ENCODE data around the gene APOL3. TPM values are rescaled to one million over a fixed set of nuclear protein-coding genes. Genes with fewer than 3 reads are reported as not detected.
"Not testable (repeated sequence)": the region's sequence is repeated elsewhere in the genome, so short reads cannot be mapped to it uniquely, and the experiment has no call there.

Gene APOL3
- total and polyA plus RNA-seq, 3 donors from 2014 or later: 10.6 to 20.9 (median 13.6) TPM

DNA sequence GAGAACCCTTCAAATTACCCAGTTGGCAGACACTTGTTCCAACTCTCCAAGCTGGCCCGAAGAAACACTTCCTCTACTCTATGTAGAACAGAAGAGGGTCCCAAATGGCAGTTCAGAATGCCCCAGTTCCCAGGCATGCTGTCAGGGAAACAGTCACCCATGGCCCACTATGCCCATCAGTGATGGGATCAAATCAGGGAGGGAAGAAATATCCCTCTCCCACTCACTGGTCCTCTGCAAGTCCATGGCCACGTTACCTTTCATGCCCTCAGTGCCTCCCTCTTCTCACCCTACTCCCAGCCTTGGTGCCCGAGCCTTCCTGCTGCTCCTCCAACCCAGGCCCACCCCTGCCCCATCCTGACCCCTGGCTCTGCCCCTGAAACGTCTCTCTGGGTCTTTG lies 16.6 kb downstream of the APOL3 start:
- Histone ChIP-seq H3K36me3 (ENCODE audit: low read depth, missing control alignments) (no peaks in the 10 kb centered on the region), H3K4me3 (no peak overlapping the region), H3K27ac (no peak overlapping the region), H3K27me3 (no peaks in the 10 kb centered on the region), H3K4me1 (peaks cover 17% of the 10 kb centered on the region), H3K9me3 (no peaks in the 10 kb centered on the region)
- no peak for TF ChIP-seq POLR2A (IDR thresholded peaks at IDR 0.05)
- TF ChIP-seq, protein P1, sequence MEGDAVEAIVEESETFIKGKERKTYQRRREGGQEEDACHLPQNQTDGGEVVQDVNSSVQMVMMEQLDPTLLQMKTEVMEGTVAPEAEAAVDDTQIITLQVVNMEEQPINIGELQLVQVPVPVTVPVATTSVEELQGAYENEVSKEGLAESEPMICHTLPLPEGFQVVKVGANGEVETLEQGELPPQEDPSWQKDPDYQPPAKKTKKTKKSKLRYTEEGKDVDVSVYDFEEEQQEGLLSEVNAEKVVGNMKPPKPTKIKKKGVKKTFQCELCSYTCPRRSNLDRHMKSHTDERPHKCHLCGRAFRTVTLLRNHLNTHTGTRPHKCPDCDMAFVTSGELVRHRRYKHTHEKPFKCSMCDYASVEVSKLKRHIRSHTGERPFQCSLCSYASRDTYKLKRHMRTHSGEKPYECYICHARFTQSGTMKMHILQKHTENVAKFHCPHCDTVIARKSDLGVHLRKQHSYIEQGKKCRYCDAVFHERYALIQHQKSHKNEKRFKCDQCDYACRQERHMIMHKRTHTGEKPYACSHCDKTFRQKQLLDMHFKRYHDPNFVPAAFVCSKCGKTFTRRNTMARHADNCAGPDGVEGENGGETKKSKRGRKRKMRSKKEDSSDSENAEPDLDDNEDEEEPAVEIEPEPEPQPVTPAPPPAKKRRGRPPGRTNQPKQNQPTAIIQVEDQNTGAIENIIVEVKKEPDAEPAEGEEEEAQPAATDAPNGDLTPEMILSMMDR (IDR thresholded peaks at IDR 0.05): no peak
- DNase-seq: no peak
- intact Hi-C loops (cut with DNase I; ENCODE audit: low total_unique reads): no loop called here
- WGBS, 2 donors: 66 to 85% methylated on average over 4 of the region's 4 CpGs

DNA sequence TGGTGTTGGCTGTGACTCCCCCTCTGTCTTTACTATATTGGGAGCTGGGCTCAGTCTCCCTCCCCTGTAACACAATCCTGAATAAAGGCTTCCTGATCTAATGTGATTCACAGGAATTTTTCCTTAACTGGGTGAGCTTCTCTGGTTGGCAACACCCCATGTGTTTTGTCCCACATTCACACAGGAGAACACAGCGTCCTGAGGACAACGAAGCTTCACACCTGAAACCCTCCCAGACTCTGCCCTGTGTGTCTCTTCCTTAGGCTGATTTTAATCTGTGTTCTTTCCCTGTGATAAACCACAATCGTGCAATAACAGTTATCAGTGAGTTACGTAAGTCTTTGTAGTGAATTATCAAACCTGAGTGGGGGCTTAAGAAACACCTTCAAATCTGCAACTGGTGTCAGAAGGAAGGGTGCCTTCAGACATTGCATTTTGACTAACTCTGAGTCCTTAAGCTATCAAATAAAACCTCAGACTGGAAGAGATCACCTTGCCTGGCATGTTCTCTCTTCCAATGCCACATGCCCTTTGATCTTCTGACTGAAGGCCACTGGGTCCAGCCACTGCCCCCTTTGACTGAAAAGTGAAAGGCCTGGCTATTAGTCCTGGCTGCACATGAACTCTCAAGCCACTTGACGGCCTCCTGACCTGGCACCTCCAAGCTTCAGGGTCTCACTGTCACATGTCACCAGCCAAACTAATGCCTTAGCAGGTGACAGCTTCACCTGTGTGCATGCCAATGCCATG lies 17.3 kb downstream of the APOL3 start:
- intact Hi-C loops (cut with DNase I; ENCODE audit: low total_unique reads): no loop called here
- H3K4me1 ChIP-seq: peaks cover 17% of the 10 kb centered on the region
- no peaks in the 10 kb centered on the region for H3K27me3 ChIP-seq
- WGBS, 2 donors: 48 to 61% methylated on average over 4 to 5 of the region's 5 CpGs
- DNase-seq: no peak
- no peak for TF ChIP-seq POLR2A (IDR thresholded peaks at IDR 0.05)
- TF ChIP-seq, protein P1 (IDR thresholded peaks at IDR 0.05): no peak
- no peak overlapping the region for H3K27ac ChIP-seq
- no peaks in the 10 kb centered on the region for H3K36me3 ChIP-seq (ENCODE audit: low read depth, missing control alignments)
- no peaks in the 10 kb centered on the region for H3K9me3 ChIP-seq
- no peak overlapping the region for H3K4me3 ChIP-seq

DNA sequence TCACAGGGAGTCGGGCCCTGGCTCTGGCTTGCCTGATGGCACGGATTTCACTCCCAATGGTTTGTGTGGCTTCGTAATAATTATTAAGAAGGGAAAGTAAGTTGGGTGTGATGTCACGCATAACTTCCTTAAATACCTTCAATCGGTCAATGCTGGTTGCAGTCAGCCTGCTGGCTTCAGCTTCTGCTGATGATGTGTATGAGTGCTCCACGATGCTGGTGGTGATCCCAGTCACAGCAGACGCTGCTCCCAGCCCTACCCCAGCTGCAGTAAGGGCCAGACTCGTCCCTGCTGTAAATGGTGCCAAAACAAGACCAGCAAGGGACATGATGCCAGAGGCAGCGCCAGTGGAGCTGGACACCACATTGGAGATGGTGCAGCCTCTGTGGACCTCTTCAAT lies 19.1 kb downstream of the APOL3 start:
- no peaks in the 10 kb centered on the region for H3K27me3 ChIP-seq
- H3K36me3 ChIP-seq (ENCODE audit: low read depth, missing control alignments): no peaks in the 10 kb centered on the region
- 86 to 87% methylated on average over 9 of the region's 9 CpGs for WGBS, 2 donors
- H3K9me3 ChIP-seq: no peaks in the 10 kb centered on the region
- intact Hi-C loops (cut with DNase I; ENCODE audit: low total_unique reads): no loop called here
- no peak for TF ChIP-seq POLR2A (IDR thresholded peaks at IDR 0.05)
- TF ChIP-seq, protein P1 (IDR thresholded peaks at IDR 0.05): no peak
- no peak overlapping the region for H3K27ac ChIP-seq
- DNase-seq: no peak
- H3K4me1 ChIP-seq: peaks cover 12% of the 10 kb centered on the region
- H3K4me3 ChIP-seq: no peak overlapping the region

DNA sequence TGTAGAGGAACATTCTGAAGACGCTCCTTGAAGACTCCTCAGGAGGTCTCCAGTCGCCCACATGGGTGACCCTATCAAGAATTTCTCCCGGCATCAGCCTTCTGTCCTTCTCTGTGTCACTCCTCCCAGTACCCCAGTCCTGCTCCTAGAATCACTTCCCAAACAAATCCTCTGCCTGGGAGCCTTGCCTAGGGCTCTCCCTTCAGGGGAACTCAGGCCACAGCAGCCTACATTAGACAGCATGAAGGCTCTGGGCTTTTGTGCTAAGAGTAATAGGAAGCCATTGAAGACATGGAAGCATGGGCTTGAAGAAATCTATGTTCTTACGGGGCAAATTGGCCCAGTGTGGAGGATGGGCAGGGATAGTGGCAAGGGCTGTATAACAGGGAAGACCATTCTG lies 21.8 kb downstream of the APOL3 start:
- H3K9me3 ChIP-seq; DNase-seq; H3K27me3 ChIP-seq; H3K4me3 ChIP-seq; intact Hi-C loops (cut with DNase I; ENCODE audit: low total_unique reads); H3K4me1 ChIP-seq; H3K36me3 ChIP-seq (ENCODE audit: low read depth, missing control alignments); H3K27ac ChIP-seq: not testable (repeated sequence)
- 91 to 94% methylated on average over 1 of the region's 4 CpGs for WGBS, 2 donors

DNA sequence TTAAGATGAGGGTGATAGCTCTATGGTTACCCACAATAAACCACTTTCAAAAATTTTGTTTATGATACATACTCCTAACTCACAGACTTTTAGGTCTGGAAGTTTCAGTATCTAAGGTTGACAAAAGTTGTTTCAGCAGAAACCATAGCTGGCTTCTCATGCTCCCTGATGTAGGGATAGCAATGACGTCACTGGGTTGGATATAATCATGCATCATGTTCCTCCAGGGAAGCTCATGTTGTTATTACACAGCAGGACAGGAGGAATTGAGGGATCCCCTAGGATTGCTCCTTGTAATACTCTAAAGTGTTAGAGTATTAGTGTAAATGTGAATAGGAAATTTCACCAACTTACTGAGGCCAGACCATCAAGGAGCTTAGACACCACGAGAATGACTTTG lies 23.6 kb downstream of the APOL3 start:
- H3K9me3 ChIP-seq: no peaks in the 10 kb centered on the region
- WGBS, 2 donors: 85 to 88% methylated on average over 2 of the region's 2 CpGs
- TF ChIP-seq, protein P1 (IDR thresholded peaks at IDR 0.05): no peak
- no peak for TF ChIP-seq POLR2A (IDR thresholded peaks at IDR 0.05)
- H3K4me3 ChIP-seq: no peak overlapping the region
- no peak for DNase-seq
- no peak overlapping the region for H3K27ac ChIP-seq
- intact Hi-C loops (cut with DNase I; ENCODE audit: low total_unique reads): no loop called here
- no peaks in the 10 kb centered on the region for H3K27me3 ChIP-seq
- H3K4me1 ChIP-seq: no peaks in the 10 kb centered on the region
- no peaks in the 10 kb centered on the region for H3K36me3 ChIP-seq (ENCODE audit: low read depth, missing control alignments)

Data from testis (tissue), 3 donors.